ENCODE results near the gene ABHD15.
"Not testable (repeated sequence)": the region's sequence is repeated elsewhere in the genome, so short reads cannot be mapped to it uniquely, and the experiment has no call there.

ABHD15 gene

DNA sequence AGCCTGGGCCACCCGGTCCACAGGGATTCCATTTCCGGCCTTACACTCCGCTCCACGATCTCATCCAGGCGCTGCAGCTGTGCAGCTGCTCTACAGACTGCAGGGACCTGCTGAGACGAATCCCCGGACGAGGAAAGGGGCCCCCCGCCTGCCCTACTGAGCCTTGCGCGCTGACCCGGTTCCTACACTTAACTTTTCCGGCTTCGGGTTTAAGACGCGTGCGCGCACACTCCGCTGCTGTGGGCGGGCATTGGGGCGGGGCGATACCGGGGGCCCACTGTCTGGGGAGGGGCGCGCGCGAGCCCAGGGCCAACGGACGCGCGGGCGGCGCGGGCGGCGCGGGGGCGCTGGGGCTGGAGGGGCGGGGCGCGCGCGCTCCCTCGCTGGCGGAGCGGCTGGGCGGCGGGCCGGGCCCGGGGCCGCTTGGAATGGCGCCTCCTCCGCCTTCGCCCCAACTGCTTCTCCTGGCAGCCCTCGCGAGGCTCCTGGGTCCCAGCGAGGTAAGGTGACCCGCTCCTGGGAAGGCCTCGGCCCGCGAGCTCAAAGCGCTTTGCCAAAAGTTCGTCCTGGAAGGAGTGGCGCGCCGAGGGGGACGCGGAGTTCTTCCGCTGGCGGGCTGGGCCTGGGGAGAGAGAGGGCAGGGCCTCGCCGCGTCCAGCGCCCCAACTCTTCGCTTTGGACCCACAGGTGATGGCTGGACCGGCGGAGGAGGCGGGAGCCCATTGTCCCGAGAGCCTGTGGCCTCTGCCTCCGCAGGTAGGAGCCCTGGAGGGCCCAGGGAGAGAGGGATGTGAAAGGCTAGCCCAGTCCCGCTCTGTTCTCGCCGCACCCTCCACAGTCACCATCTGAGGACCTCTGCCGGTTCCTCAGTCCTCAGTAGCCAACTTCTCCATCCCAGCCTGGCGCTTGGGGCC, 1.8 kb upstream of the ABHD15 start, which contains the start of gene TP53I13:
TSS of gene TP53I13 (plus strand) at position 371 of the 914 bp plus-strand sequence. CDS start at position 429, 58 bp downstream.
- peak; percentile 94 for DNase-seq

DNA sequence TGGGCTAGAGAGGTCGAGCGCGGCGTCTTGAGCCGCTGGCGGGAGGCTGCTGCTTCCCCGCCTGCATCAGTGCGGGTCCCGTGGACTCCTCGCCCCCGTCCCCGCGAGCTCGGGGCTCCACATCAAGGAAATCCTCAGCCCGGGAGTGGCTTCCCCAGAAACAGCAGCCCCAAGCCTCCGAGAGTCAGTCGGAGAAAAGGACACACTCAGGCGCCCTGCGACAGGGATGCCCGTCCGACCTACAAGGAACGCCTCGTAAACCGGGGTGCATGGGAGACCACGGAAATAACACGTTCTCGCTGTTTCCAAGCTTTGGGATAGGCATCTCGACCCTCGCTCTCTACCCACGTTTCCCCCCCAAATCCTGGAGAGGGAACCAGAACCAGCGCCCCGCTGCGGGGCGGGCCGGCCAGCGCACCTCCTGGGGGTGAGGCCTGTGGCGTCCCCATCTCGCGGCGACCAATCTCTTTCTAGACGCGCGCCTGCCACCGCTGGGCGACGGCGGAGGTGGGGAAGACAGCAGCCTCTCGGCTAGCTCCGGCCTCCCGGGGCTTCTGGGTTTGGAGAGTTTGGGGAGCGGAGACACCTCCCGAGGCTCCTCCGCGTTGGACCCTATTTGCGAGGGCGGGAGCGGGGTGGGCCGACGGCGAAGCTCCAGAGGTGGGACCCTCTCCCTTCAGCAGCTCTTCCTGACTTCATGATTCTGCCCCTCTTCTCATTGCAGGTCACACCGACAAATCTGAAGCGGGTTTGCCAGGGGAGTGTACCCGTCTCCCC, 905 bp upstream of the ABHD15 start:
- peak; percentile 77 for DNase-seq

DNA sequence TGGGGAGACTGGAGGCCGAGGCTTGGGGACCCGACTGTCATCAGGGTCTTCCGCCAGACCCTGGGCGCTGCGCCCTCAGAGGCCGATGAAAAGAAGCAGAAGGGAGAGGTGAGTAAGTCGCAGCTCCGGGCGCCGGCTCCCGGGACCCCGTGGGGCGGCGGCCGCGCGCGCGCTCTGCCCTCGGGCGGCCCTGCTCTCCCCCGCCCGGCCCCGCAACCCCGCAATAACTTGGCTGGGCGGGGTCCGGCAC, 392 bp upstream of the ABHD15 start:
- DNase-seq, result no peak

DNA sequence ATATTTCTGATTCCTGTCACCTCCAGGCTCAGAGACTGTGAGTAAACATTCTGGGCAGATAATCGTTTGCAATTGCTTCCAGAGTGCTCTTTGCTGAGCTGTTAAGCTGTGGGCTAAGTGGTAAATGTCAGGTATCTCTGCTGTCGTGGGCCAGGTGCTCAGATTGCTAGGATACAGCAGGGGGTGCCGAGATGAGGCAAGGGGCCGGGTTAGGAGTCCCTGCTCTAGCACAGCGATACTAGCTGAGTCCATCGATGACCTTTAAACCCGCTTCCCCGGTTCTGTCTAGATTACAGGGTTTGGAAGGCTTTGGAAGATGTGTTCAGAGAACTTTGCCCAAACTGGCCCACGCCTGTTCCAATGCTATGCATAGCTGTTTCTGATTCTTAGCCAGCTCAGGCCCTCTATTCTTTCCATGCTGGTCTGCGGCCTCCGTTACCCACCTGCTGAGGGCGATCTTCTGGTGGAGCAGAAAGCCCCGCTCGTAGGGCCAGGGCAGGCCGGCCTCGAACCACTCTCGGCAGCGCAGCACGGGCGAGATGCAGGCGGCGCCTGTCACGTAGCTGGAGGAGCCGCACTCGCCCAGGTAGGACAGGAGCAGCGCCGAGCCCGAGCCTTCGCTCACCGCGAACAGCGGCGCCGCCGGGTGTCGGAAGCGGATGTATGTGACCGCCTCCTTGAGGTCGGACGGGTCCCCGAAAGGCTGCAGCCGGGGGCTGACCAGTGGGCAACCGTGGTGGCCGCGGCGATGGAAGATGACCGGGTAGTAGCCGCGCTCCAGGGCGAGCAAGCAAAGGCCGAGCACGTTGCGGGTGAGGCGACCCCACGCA, 979 bp downstream of the ABHD15 start:
- DNase-seq, result peak; percentile 57

DNA sequence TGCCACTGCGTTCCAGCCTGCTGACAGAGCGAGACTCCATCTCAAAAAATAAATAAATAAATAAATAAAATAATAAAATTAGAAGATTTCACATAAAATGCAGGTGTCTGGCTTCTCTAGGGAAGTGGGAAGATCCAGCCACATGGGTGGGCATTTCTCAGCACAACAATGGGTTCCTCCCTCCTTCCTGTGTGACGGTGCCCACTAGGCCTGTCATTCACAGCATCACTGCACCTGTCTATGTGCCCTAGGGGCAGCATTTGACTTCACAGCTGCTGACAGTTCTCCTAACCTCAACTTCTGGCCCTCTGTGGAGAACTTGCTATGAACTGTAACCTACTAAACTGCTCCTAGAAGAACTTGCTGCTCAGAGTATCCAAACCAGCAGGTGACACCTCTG, 3.0 kb downstream of the ABHD15 start:
- DNase-seq, result no peak

DNA sequence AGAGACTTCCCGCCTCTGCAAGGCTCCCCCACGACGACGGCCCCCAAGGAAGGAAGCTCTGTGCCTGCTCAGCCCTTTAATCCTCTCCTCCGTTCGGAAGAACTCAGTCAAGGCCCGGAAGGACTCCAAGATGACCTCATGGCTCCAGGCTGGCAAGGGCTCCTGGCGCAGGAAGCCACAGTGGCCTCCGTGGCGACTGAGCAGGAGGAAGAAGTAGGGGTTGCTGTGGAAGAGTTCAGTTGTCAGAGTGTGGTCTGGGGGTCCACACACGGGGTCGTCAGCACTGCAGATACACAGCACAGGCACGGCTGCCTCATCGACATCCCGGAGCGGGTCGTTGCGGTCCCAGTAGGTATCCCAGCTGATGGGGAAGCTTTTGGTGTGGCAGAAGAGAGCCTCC, 4.2 kb downstream of the ABHD15 start:
- DNase-seq, result no peak

DNA sequence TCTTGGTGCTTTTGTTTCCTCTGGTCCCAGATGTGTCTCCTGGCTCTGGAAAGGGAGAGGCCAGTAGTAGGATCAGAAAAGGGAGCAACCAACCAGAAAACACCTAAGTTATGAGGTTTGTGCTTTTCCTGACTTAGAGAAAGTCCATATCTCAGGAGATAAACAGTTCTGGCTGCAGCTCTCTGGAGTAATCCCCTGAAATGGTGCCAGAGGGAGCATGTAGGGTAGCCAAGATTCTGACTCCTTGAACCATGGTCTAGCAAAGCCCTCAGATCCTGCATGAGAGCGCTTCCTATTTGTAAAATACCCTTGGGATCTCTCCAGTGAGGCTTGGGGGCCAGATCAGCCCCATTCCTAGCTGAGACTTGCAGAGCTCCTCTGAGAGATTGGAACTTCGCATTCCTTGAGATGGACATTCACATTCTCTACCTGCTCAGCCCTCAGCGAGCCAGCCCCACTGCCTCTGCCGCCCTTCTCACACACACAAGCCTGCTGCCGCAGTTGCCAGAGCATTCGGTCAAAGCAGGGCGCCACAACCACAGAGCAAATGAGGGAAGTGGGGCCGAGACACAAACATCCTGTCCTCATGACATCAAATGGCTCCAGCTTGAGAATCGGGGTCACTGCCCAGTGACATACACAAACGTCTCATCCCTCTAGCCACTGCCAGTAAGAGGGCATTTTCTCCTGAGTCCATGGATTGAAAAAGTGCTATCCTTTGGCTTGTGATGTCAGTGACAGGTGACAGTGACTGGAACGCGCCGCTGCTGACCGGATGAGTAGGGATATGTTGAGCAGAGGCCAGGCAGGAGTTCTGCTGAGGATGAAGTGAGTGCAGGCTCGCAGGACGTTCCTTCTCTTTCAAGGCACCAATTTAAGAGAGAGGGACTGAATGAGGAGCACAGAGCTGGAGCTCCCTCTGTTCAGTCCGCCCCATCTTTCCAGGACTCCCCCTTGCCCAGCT, 5.0 kb downstream of the ABHD15 start:
- DNase-seq, result no peak

DNA sequence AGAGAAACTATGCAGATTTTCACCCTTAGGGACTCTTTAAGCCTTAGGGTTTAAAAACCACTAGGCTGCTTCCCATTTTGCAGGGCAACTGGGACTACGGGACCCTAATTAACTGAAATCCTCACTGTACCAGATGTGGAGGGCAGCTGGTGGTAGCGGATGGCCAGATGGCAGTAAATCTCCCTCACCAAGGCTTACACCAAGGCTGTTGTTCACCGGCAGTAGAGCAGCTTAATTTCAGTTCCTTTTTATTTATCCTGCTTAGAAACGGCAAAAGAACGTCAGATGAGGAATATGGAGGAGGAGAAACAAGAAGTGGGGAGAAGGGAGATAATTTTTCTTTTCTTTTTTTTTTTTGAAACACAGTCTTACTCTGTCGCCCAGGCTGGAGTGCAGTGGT, 6.5 kb downstream of the ABHD15 start:
- no peak for DNase-seq

DNA sequence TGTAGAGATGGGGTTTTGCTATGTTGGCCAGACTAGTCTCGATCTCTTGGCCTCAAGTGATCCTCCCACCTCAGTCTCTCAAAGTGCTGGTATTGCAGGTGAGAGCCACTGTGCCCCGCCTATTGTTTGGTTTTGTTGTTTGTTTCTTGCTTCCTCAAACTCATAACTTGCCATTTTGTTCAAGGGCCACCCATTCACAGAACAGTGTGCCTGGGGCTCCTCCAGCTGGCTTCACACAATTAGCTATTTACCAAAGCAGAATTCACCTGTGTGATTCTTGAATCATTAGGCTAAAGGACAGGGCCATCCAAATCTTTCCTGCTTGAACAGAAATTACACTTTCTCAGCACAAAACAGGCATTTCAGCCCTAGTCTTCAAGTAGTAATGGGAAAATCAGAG, 7.2 kb downstream of the ABHD15 start:
- DNase-seq, result no peak

DNA sequence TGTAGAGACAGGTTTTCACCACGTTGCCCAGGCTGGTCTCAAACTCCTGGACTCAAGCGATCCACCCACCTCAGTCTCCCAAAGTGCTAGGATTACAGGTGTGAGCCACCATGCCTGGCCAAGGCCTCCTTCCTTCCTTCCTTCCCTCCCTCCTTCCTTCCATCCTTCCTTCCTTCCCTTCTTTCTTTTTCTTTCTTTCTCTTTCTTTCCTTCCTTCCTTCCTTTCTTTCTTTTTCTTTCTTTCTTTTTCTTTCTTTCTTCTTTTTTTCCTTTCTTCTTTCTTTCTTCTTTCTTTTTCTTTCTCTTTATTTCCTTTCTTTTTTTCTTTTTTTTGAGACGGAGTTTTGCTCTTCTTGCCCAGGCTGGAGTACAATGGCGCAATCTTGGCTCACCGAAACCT, 8.7 kb downstream of the ABHD15 start:
- not testable (repeated sequence) for DNase-seq

DNA sequence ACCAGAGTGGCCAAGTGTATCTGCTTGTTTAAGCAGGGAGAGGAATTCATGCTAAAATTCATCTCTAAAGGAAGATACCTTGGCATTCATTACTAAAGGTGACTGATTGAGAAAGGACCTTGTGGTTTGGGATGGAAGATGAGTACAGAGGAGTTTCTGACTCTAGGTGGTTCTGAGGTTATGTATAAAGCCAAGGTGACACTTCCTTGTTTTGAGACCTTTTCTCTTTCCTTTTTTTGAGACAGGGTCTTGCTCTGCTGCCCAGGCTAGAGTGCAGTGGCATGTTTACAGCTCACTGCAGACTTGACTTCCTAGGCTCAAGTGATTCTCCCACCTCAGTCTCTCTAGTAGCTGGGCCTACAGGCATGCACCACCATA, 9.1 kb downstream of the ABHD15 start:
- DNase-seq, result no peak

DNA sequence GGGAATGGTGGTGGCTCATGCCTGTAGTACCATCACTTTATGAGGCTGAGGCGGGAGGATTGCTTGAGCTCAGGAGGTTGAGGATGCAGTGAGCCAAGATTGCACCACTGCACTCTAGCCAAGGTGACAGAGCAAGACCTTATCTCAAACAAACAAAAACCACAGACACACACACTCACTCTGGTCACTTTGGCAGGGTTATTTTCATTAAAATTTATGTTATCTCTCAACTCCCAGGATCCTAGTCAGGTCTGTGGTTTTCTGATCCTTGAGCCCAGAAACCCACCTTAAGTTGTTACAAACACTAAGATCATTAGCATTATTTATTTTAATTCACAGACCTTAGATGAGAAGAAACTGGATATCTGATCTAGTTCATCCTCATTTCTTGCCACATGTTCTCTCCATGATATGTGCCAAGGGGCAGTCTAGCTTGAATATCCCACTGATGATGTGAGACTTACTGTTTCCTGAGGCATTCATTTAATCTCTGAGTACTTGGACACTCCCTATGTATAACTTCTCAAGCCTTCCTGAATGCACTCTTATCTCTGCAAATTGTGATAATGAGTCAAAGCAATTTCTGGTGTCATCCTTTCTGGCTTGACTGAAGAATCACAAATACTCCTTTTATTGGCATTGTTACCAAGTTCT, 9.6 kb downstream of the ABHD15 start:
- DNase-seq, result no peak

DNA sequence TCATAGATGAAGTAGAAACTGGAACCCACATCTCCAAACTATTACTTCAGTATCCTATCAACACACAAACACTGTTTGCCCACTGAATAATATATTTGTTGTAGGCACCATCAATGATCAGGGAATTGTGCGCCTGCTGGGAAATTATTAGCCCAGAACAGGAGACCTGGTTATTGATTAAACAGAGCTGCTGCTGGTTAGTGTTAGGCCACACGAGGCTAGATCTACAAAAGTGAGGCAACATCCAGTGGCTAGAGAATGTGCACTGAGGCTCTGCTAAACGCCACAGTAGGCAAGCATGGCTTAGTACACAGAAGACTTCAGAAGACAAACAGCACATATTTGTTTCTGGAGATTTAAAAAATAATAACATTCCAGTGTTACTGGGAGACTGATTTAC, 11.0 kb downstream of the ABHD15 start:
- DNase-seq, result no peak

DNA sequence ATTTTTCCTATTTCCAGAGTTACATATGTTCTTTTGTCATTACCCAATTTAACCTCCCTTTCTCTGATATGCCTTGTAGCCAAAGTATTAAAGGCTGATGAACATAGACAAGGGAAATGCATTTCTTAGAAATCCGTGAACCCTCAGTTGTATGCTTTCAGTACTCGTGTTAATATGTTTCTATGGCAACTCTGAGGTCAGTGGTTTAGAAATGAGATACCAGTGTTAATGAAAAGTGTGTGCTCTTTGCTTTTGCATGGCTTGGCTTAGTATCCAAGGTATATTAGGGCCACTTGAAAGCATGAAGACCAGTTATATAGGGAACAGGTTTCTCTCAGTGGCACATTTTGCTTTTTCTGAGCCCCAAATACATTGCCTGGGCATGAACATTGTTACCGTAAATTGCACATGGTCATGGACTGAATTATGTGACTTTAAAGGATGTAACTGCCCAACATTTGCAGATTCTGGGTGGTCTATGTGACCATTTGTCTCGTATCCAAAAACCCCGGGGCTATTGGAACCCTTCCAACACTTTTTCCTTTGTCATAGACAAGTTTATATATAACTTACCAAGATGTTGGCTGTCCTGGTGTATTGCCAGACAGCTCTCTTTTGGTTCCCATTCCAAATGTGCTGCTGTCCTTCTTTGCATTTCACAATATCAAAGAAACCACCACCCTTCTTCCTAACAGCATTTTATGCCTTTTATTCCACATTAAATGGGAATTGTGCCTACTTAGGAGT, 17.5 kb downstream of the ABHD15 start:
- no peak for DNase-seq

DNA sequence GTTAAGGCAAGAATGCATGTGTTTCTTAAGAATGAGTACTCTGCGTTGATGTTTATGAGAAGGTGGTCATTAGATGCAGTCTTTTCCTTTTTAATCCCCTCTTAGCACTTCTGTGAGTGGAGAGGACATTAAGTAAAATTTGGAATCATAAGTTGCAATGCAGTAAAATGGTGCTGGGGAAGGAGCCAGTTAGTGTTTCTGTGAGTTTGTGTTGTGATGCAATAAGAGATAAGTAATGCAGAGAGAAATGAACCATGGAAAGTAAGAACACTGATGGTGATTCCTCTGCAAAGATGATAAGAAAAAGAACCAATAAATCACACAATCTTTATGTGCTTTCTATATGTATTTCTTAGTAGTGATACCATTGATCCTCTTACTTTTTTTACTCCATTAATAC, 20.0 kb downstream of the ABHD15 start:
- DNase-seq, result no peak

DNA sequence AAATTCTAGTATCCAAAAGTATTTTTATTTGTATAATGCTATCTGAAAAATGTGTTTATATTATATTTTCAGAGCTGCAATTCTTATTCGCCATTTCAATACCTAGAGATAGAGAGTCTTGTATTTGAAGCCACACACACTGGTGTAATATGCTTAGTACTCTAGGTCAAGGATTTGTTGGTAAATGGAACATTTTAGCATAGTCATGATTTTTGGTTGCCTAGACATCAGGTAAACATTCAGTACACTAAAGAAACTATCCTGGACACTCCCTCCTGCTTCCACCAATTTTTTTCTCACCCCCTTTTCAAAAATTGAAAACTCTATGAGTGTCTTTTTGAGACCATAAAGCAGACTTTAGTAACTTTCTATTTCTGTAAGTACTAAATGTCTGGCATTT, 20.8 kb downstream of the ABHD15 start:
- no peak for DNase-seq

DNA sequence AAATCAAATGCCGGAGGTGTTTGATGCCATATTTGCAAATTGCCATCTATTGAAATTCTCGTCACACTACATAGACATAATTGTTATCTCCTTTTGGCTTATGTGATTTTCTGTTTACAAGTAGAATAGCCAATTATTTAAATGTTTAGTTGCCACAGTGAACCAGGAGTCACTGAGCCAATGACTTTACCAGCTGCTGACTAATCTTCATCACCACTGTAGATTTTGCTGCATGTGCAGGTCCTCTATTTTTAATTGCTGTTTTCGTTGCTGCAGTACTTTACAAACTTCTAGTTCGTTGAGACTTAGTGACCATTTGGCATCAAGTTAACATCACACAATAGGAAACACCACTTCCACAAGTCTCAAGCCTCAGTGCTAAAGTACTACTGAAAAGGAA, 22.8 kb downstream of the ABHD15 start:
- DNase-seq, result no peak

DNA sequence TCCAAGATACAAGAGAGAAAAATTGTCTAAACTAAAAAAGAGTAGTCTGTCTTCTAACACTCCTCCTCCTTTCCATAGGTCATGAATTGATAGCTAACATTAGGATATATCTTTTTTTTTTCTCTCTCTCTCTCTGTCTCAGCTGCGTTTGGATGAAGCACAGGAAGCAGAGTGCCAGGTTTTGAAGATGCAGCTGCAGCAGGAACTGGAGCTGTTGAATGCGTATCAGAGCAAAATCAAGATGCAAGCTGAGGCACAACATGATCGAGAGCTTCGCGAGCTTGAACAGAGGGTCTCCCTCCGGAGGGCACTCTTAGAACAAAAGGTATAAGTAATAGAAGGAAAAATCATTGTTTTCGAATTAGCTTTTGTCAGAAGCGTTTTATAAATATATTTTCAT, 32.9 kb downstream of the ABHD15 start:
- no peak for DNase-seq

DNA sequence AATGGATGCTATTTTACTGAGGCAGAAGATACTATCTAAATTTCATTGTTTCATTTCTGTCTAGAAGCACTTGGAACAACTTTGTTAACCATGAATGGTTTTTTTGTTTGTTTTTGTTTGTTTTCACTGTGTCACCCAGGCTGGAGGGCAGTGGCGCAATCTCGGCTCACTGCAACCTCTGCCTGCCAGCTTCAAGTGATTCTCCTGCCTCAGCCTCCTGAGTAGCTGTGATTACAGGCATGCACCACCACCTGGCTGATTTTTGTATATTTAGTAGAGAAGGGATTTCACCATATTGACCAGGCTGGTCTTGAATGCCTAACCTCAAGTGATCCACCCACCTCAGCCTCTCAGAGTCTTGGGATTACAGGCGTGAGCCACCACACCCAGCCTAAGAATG, 40.5 kb downstream of the ABHD15 start:
- DNase-seq, result no peak

DNA sequence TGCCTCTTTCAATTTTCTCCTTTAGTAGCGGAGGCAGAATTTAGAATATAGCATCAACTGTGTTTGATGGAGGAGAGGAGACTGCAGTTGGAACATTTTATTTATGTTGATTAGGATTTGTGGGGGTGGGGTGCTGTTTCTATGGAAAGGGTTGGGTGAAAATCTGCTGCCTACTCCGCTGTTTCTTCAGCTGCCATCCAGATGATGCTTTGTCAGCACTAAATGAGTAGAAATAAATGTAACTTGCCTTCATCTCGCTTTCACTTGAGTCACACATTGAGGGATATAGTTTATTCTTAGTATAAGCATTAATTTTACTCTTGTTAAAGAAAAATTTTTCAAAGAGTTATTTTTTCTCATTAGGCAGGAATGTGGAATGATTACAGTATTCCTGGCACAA, 42.1 kb downstream of the ABHD15 start:
- DNase-seq, result no peak

DNA sequence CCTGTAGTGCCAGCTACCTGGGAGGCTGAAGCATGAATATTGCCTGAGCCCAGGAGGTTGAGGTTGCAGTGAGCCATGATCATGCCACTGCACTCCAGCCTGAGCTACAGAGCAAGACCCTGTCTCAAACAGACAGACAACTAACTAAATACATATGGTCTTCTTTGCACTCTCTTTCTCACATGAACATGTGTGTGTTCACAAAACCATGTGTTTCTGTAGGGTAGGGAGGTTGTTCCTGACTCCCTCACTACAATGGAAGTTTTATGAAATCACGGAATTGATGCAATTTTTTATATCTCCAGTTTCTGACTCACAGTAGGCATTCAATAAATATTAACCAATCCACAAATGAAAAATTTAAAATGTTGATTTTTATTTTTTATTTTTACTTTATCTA, 48.5 kb downstream of the ABHD15 start:
- DNase-seq, result no peak
